G401.6 (cell line): ENCODE measurements around the gene CACNA2D4.

Source experiments
- FAIRE-seq: peaks from 2 replicates; lab custom pipeline; 2012; peaks lifted over from hg19 to GRCh38; lab: Jason Lieb, UNC

The CACNA2D4 gene

DNA sequence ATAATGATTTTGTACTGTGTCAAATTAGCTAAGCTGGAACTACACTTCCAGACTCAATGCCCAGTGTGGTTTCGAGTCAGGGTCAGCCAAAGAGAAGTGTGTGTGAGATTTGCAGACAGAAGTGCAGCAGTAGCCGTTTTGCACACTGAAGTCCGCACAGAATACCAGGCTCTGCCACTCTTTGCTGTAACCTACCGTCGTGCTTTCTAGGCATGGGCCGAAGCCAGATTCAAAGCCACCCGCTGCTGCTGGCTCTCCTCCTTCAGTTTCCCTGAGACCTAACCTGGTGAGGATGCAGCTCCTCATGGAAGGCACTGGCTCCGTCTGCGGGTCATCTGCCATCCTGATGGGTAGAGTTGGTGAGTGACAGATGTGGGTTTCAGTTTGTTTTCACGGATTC lies 49.3 kb downstream of the CACNA2D4 start:
- FAIRE-seq = no peak

DNA sequence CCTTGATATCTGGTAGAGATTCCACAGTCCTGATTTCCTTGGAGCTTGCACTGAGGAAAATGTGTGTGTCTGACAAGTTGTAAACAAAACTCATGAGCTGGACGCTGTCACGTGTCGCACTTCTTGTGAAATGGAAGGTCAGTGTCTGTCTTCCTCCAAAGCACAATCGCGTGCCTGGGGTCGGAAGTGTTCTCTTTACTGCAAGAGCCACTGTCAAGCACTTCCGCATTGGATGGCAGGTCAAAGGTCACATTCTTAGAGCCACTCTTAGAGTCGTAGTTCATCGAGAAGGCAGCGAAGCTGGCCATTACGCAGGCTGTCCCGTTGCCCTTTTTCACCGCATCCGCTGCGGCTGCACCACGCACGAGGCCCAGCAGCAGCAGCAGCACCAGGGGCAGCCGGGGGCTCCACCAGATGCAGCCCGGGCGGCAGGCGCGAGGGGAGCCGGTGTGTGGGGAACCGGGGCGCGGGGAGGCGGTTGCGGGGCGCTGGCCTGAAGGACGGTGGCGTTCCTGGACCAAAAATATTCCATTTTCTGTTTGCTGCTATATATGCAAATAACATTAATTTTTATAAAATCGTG lies 53.1 kb downstream of the CACNA2D4 start:
- no peak for FAIRE-seq

DNA sequence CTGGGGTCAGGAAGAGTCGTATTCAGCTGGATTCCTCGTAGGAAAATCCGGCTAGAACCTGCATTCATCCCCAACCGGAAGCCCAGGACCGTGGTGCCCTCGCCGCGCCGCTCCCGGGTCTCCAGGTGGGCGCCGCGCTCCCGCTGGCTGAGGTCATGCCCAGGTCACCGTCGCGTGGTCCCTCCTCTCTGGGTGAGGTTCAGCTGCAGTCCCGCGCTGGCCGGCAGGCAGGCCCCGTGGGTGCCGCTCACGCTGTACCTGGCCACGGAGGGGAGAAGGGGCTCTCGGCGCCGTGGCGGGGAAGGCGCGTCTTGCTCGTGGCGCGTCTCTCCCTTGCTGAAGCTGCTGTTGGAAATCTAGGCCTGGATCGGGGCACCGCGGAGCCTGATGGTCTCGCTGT lies 53.6 kb downstream of the CACNA2D4 start:
- FAIRE-seq = no peak

DNA sequence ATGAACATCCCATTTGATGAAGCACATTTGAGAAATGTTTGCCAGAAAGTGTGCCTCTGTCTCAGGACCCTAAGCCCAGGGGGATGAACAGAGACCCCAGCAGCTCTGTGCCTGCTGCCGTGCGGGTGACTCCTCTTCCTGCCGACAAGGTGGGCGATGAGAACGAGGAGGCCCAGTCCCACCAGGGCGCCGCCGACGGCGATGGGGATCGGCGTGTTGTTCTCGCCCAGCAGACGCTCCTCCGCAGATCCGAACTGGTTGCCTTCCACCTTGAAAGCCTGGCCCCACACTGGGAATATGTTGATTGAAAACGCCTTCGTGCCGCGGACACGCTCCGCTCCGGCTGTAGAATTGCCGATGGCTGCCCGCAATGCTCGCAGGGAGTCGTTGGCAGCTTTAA lies 54.0 kb downstream of the CACNA2D4 start:
- FAIRE-seq = no peak

DNA sequence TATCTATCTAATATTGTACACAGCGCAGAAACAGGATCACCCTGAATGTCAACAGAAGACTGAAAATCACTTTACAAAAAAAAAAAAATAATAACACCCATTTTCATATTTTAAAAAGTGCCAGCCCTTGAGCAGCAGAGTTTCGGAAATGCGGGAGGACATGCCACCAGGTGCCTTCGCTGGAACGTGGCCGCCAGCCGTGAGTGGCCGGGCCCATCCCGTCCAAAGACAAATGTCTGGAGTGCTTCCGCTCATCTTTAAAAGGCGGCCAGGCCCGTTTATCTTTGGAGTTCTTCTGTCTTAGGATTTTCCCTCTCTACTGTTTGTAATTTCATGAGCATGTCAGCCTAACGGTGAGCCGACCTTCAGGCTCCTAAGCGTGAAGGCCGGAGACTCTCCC lies 54.6 kb downstream of the CACNA2D4 start:
- no peak for FAIRE-seq

DNA sequence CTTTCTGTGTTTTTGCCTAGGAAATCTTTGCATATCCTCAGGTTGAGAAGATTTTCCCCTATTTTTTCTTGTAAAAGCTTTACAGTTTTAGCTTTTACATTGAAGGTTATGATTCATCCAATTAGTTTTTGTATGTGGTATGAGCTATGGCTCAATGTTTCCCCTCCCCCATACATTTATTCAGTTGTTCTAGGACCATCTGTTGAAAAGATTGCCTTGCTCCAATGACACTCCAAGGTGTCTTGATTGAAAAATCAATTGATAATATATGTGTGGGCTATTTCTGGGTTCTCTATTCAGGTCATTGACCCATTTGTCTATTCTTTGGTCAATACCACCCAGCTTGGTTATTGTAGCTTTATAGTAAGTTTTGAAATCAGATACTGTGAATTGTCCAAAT lies 55.5 kb downstream of the CACNA2D4 start:
- FAIRE-seq = no peak

DNA sequence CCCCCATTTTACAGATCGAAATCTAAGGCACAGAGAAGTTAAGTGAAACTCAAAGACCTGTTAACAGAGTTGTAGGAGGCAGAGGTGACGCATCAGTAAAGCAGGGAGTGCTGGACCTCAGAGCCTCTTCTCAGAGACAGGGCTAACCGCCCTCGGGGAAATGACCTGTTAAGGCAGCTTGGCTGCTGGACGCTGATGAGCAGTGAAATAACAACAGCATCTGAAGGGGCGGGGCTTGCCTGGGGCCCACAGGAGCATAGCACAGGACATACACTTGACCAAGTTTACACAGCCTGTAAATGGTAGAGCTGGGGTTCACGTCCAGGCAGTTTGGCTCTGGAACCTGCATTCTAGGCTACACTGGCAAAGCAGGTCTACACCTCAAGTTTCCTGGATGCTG lies 58.8 kb downstream of the CACNA2D4 start:
- FAIRE-seq = no peak

DNA sequence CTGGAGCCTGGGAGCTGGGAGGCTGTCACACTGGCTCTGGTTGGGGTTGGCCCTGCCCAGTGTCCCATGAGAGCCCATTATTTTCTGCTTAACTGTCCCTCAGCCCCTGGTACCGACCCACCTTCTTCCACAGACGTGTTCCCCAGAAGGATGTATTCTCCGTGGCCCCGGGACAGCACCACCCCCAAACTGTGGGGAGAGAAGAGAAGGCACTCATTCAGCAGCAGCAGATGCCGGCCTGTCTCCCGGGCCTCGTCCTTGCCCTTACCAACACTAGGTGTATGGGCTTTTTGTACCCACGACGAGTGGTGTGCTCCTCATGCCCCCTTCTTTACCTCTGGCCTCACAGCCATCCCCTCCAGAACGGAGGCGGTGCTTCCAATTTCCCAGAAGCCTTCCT lies 60.0 kb downstream of the CACNA2D4 start:
- FAIRE-seq = no peak

DNA sequence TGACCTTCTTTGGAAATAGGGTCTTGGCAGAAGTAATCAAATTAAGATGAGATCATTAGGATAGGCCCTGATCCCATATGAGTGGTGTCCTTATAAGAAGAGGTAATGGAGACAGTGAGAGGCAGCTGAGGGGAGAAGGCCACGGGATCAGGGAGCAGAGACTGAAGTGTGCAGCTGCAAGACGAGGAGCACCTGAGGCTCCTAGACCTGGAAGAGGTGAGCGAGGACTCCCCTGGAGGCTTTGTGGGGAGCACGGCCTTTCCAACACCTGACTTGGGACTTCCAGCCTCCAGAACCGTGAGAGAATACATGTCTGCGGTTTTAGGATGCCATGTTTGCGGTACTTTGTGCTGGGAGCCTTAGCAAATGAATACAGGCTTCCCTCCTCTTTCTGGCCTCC lies 60.6 kb downstream of the CACNA2D4 start:
- no peak for FAIRE-seq

DNA sequence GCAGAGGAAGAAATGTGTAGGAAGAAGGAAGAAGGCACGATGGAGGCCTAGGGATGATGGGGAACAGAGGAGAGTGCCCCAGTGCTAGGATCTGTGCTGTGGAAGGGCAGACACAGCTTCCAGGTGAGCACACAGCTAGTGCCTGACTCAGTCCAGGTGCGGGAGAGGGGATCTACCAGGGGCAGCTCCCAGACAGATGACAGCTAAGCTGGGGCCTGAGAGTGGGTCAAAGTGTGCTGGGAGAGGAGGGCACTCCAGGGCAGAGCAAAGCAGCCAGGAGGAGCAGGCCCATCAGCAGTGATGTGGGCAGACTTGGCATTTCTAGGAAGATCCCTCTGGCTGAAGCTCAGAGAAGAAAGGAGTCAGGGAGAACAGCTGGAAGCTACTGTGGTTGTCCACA lies 61.4 kb downstream of the CACNA2D4 start:
- FAIRE-seq = no peak

DNA sequence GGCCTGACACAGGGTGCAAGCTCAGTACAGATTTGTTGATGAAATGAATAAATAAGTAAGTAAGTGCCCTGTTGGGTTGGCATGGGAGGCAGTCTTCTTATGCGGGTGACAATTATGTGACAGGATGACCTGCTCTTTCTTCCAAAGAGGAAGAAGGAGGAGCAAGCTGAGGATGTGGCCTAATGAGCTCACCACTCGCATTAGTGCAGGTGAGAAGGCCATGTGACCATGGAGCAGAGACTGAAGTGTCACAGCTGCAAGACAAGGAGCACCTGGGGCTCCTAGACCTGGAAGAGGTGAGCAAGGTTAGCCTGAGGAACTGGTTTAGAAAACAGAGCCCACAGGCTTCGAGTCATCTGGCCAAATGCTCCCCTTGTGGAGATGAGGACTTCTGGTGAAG lies 63.2 kb downstream of the CACNA2D4 start:
- FAIRE-seq = no peak

DNA sequence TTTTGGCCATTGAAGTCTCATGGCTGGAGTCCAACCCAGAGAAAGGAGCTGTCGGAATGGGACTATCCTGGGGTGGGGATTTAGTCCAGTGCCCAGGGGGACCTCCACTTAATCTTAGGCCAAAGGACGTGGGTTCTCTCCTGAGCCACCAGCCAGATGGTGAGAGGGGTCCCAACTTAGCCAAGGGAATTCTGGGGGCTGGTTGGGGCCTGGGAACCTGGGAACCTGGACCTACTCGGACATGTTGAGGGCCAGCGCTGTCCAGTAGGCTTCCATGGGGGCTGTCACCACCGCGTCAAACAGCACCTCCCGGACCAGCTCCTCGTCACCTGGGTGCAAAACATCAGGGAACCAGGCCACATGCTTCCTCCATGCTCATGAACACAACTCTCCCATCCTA lies 64.7 kb downstream of the CACNA2D4 start:
- FAIRE-seq = no peak

DNA sequence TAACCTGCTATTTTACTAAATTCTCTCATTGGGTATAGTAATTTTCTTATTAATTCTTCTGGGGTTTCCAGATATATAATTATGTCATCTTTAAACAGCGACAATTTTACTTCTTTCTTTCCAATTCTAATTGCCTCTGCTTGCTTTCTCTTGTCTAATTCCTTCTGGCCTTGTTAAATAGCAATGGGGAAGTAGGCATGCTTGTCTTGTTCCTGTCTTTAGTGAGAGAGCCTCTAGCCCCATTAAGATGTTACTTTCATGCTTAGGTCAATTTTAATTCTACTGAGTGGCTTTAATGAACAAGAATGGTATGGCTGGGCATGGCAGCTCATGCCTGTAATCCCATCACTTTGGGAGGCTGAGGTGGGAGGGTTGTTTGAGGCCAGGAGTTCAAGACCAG lies 66.4 kb downstream of the CACNA2D4 start:
- no peak for FAIRE-seq

DNA sequence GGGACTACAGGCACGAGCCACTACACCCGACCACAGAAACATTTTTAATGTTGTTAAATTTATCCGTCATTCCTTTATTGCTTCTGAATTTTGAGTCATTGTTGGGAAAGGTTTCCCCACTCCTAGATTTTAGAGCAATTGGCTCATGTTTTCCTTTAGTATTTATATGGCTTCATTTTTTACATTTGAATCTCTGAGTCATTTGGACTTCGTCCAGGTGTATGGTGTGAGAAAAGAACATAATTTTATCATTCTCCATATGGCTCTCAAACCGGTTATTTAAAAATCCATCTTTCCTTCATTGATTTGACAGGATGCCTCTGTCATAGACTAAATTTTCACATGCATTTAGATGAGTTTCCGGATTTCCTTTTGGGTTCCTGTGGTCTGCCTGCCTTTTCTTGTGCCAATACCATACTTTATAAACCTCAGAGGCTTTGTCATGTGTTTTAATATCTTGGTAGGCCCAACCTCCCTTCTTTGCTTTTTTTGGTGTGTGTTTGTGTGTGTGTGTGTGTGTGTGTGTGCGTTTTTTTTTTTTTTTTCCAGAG lies 67.2 kb downstream of the CACNA2D4 start:
- no peak for FAIRE-seq

DNA sequence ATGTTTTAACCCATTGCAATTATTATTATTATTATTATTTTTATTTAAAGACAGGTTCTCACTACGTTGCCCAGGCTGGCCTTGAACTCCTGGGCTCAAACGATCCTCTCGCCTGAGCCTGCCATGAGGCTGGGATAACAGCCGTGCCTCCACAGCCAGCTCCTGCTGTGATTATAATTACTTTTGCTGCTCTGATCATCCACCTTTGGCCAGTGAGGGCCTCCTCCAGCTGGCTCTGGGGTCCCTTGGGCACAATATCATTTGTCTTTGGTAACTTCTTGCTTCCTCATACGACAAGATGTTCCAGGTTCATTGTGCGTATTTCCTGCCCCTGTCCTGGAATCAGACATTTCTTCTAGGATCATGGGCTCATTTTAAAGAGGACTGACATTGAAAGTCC lies 69.7 kb downstream of the CACNA2D4 start:
- no peak for FAIRE-seq

DNA sequence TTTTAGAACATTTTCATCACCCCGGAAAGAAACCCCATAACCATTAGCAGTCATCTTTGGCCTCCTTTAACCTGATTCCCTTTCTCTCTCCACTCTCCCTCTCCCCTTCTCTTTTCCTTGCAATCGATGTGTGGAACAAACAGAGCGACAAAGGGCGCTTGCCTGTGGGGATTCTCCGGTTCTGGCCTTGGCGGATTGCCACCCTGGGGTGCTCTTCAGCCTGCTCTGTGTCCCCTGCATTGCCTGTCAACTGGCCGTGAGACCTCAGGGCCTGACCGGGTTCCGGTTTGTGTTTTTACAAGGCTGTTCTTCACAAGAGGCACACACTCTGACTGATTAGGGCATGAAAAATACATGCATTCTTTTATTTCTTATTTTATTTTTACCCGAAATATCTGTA lies 70.3 kb downstream of the CACNA2D4 start:
- no peak for FAIRE-seq

DNA sequence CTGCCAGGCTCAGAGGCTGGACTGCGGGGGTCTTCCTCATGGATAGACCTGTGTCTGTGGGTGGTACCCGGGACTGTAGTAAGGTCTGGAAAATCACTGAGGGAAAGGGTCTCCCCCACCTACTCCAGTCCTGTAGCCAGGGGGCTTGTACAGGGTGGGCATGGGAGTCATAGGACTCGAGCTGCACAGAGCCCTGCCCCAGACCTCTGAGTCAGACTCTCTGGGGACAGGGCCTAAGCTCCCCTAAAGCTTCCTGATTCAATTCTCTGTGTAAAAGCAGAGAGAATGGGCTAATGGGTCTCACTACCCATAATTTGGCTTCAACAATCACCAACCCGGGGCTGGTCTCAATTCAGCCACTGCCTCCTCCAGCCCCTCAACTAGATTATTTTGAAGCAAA lies 71.0 kb downstream of the CACNA2D4 start:
- FAIRE-seq = no peak

DNA sequence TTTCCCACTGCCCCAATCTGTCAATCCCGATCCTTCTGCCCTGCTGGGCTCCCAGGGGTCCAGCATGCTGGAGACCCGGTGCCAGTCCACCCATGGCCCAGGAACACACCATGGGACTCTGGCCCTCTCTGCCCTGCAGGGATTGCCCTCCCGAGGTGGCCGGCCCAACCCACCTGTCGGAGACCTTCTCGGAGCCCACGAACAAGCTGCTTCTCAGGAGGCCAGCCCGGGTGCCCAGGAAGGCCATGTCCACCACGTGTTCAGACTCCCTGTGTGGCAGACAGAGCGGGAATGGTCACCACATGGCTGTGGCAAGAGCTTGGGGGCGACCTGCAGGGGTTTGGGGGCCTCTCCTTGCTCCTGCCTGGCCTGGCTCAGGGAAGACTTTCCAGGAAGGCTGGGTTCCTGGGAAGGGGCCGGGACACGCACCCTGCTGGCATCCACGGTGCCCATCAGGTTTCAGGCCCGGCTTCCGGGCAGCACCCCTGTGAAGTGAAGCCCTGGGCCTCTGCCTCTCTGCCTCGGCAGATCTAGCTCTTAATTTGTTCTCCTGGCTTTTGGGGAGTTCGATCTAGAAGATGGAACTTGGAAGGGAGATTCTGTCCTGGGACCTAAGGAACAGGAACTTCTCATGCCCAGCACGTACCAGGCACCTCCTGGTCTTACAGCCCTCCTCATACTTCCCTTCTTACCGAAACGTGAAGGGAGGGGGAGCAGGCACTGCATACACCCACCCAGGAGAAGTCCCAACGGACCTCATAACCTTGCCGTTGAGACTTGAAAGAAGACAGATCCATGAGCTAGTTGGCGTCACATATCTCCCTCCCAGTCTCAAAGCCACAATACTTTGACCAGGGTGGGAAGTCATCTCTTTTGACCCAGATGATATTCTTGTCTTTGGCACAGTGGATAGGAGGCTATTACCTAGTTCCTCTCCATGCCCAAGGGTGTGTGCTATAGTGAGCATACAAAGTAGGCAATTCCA lies 71.7 kb downstream of the CACNA2D4 start:
- FAIRE-seq = no peak

DNA sequence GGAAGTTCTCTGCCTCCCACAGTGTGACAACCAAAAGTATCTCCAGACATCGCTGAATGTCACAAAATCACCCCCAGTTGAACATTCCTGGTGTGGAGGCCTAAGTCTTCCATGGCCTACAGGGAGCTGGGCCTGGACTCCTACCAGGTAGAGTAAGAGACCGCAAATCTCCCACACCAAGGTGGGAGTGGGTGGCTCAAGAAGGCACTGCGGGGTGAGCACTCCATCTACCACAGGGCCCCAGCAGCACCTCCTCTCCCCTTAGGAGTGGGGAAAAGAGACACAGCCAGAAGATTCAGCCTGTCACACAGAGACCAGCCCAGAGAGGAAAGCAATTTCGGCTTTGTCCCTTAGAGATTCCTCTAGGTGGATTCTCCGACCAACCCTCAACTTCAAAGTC lies 72.6 kb downstream of the CACNA2D4 start:
- FAIRE-seq = no peak

DNA sequence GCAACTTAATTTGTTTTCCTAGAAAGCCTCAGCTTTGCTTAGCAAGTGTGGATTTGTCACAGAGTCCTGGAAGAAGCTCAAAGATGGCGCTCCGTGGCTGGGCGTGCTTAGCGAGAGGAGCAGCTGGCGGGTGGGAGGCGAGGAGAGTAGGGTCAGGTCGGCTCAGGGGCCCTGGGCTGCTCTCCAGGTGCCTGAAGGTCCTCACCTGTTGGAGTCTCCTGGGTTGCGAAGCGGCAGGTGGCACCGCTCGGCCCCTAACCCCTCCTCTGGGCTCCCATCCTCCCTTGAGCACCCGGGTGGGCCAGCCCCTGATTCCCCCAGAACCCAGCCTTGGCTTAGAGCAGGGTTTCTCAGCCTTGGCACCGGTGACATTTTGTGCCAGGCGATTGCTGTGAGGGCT lies 73.0 kb downstream of the CACNA2D4 start:
- FAIRE-seq = no peak

DNA sequence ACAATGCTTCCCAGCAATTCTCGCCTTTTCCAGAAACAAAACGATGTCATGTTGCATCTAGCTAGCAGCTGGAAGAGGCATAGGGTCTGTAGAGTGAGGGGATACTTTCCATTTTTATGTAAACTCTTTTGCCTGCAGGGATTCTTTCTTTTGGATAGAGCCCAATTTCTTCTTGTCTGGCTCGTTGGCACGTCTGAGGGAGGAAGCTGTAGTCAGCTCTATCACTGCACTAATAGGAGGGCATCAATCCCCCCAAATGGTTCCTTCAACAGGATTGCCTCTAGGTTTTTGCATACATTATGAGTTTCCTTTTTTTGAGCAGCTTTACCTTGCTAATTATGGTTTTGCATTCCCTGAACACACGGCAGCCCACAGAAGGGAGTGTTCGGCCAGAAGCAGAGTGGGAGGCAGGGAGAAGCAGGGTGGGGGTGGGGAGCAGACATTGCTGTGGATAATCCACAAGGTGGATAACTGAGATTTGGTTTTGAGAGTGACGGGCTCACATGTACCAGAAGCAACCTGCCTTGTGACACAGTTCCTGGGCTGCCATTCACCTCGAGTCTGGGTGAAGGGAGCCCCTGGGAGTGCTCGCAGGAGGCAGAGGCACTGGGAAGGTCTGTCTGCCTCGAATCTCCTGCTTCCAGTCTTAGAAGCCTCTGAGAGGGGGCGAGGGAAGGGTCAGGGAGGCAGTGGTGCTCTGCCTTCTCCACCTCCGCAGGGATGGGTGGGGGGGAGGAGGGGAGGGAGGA lies 73.6 kb downstream of the CACNA2D4 start:
- no peak for FAIRE-seq

DNA sequence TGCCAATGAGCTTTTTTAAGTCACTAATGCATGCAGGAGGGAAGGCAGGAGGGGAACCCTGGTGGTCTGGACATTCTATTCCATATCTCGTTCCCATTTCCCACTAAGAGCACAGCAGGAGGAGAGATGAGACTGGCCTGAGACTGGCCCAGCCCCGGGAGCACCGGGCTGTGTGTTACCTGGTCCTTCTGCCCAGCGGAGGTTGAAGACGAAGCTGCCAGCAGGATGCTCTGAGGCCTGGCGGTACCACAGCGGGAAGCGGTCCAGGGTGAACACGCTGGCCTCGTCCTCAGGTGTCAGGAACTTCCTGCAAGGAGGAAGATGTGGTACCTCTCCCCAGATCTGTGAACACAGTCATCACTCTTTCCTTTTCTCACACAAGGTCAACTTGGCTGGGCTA lies 74.2 kb downstream of the CACNA2D4 start:
- no peak for FAIRE-seq

DNA sequence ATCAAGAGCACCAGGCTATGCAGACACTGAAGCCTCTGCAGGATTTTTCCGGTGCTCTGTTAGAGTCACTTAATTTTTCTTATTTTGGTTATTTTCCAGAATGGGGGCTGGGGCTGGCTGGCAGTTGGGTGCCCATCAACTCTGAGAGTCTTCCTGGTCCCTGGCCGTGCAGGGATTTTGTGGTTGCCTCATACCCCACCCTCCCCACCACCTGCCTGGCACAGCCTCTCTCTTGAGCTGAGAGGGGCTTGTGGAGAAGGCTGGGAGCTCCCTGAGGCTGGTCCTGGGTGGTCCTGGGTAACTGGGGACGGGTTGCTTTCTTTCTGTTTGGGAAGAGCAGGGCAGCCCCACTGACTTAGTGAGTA lies 74.8 kb downstream of the CACNA2D4 start:
- no peak for FAIRE-seq
